GM12875 (cell line): ENCODE data around the gene KDM4B.

Experiments used
- H3K4me3 ChIP-seq: one replicate; pipeline ENCODE4 v1.5.1; 2011; ENCODE audit warnings: low read depth, low read length, control low read depth
- TF ChIP-seq, protein P1 (sequence below): IDR thresholded peaks from 2 replicates; pipeline ENCODE4 v1.5.1; 2011; ENCODE audit warnings: low read depth, mild to moderate bottlenecking, control low read depth, inconsistent platforms, low read length, moderate library complexity, borderline replicate concordance; ENCODE audit not compliant: insufficient read depth

Gene KDM4B

GRCh38 chr19:5006821-5007220 is 37.9 kb downstream of the KDM4B start:
- TF ChIP-seq, protein P1, sequence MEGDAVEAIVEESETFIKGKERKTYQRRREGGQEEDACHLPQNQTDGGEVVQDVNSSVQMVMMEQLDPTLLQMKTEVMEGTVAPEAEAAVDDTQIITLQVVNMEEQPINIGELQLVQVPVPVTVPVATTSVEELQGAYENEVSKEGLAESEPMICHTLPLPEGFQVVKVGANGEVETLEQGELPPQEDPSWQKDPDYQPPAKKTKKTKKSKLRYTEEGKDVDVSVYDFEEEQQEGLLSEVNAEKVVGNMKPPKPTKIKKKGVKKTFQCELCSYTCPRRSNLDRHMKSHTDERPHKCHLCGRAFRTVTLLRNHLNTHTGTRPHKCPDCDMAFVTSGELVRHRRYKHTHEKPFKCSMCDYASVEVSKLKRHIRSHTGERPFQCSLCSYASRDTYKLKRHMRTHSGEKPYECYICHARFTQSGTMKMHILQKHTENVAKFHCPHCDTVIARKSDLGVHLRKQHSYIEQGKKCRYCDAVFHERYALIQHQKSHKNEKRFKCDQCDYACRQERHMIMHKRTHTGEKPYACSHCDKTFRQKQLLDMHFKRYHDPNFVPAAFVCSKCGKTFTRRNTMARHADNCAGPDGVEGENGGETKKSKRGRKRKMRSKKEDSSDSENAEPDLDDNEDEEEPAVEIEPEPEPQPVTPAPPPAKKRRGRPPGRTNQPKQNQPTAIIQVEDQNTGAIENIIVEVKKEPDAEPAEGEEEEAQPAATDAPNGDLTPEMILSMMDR, result no peak
- H3K4me3 ChIP-seq, result no peak overlapping the region

GRCh38 chr19:5011476-5012238 is 42.7 kb downstream of the KDM4B start:
- TF ChIP-seq, protein P1, result no peak
- H3K4me3 ChIP-seq, result no peak overlapping the region

GRCh38 chr19:5012688-5013457 is 44.0 kb downstream of the KDM4B start:
- TF ChIP-seq, protein P1, result no peak
- no peak overlapping the region for H3K4me3 ChIP-seq

DNA sequence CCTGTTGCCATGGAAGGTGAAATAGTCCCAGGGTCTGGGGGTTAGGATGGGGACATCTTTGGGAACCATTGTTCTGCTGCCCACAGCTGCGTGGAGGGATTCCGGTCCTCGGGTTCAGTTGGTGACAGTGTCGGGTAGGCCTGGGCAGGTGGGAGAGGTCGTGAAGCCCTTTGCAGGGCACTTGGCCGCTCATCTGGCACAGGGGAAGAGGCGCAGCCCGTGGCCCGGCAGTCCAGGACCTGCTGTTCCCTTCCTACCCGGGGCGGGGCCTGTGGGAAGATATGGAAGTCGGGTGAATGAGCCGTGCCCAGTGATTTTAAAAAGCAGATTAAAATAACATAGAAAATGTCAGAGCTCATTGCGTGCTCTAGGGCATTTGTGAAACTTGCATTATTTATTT is 44.8 kb downstream of the KDM4B start:
- H3K4me3 ChIP-seq, result no peak overlapping the region
- TF ChIP-seq, protein P1, result no peak

DNA sequence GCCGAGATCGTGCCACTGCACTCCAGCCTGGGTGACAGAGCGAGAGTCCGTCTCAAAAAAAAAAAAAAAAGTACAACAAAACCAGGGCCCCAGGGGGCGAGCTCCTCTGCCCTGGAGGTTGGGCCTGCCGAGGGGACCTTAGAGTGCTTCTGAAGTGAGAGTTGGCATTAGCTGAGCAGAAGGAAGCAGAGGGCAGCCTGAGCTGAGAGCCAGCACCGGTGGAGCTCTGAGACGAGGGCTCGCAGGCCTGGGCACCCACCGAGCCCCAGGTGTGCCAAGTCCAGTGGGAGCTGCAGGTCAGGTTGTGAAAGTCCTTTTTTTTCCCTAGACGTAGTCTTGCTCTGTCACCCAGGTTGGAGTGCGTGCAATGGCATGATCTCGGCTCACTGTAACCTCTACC is 46.0 kb downstream of the KDM4B start:
- TF ChIP-seq, protein P1, result no peak
- no peak overlapping the region for H3K4me3 ChIP-seq

GRCh38 chr19:5016268-5016667 is 47.4 kb downstream of the KDM4B start:
- TF ChIP-seq, protein P1, result no peak
- H3K4me3 ChIP-seq, result no peak overlapping the region
